ENCODE data around the gene PRSS53. TPM values are rescaled to one million over a fixed set of nuclear protein-coding genes. Genes with fewer than 3 reads are reported as not detected.

The PRSS53 gene
- total RNA-seq, 1 donor from 2014 or later, result 7.5 TPM

- Histone ChIP-seq H3K4me3 (no peak overlapping the region), H3K4me1 (no peaks in the 10 kb centered on the region), H3K9me3 (no peaks in the 10 kb centered on the region), H3K27ac (no peak overlapping the region), H3K36me3 (peaks cover 81 to 92% of the 10 kb centered on the region in 2 donors), H3K27me3 (no peaks in the 10 kb centered on the region)
- DNase-seq (ENCODE audit: low spot score in 2 of 2), result no peak
- intact Hi-C loops (cut with DNase I), result no loop called here
- TF ChIP-seq CTCF (IDR thresholded peaks at IDR 0.05), result no peak
Observed at GRCh38 chr16:31081428-31082351, 7.1 kb downstream of the PRSS53 start.

GRCh38 chr16:31080756-31081419 lies 7.9 kb downstream of the PRSS53 start:
- H3K27ac ChIP-seq, result no peak overlapping the region
- intact Hi-C loops (cut with DNase I), result no loop called here
- H3K9me3 ChIP-seq, result no peaks in the 10 kb centered on the region
- H3K4me3 ChIP-seq, result no peak overlapping the region
- no peak for DNase-seq (ENCODE audit: low spot score in 2 of 2)
- peaks cover 77 to 89% of the 10 kb centered on the region in 2 donors for H3K36me3 ChIP-seq
- no peaks in the 10 kb centered on the region for H3K27me3 ChIP-seq
- no peaks in the 10 kb centered on the region for H3K4me1 ChIP-seq
- TF ChIP-seq CTCF (IDR thresholded peaks at IDR 0.05), result no peak

GRCh38 chr16:31080035-31080629 lies 8.6 kb downstream of the PRSS53 start:
- Histone ChIP-seq H3K36me3 (peaks cover 71 to 83% of the 10 kb centered on the region in 2 donors), H3K4me3 (no peak overlapping the region), H3K9me3 (no peaks in the 10 kb centered on the region), H3K4me1 (peaks cover 0 to 4% of the 10 kb centered on the region in 2 donors), H3K27me3 (no peaks in the 10 kb centered on the region), H3K27ac (no peak overlapping the region)
- TF ChIP-seq CTCF (IDR thresholded peaks at IDR 0.05), result no peak
- no peak for DNase-seq (ENCODE audit: low spot score in 2 of 2)
- intact Hi-C loops (cut with DNase I), result no loop called here

- intact Hi-C loops (cut with DNase I), result loop anchor here (10.0 kb wide), 1 partner anchor 425 kb away; the partner anchor contains the start of genes FBRS and PRR14
- H3K27me3 ChIP-seq, result no peaks in the 10 kb centered on the region
- no peak for TF ChIP-seq CTCF (IDR thresholded peaks at IDR 0.05)
- H3K27ac ChIP-seq, result no peak overlapping the region
- no peaks in the 10 kb centered on the region for H3K9me3 ChIP-seq
- no peak for DNase-seq (ENCODE audit: low spot score in 2 of 2)
- H3K4me1 ChIP-seq, result peaks cover 0 to 9% of the 10 kb centered on the region in 2 donors
- H3K4me3 ChIP-seq, result no peak overlapping the region
- peaks cover 69 to 77% of the 10 kb centered on the region in 2 donors for H3K36me3 ChIP-seq
Observed at GRCh38 chr16:31079342-31079944, 9.3 kb downstream of the PRSS53 start.

- Histone ChIP-seq H3K36me3 (peaks cover 62 to 70% of the 10 kb centered on the region in 2 donors), H3K9me3 (no peaks in the 10 kb centered on the region)
- intact Hi-C loops (cut with DNase I), result loop anchor here (10.0 kb wide), 1 partner anchor 424 kb away; the partner anchor contains the start of genes FBRS and PRR14
Observed at GRCh38 chr16:31078597-31079341, 10.0 kb downstream of the PRSS53 start.

More at GRCh38 chr16:31078597-31079341, 10.0 kb downstream of the PRSS53 start:
- Histone ChIP-seq H3K27ac (no peak overlapping the region), H3K4me3 (no peak overlapping the region), H3K27me3 (no peaks in the 10 kb centered on the region), H3K4me1 (peaks cover 0 to 9% of the 10 kb centered on the region in 2 donors)
- no peak for DNase-seq (ENCODE audit: low spot score in 2 of 2)
- TF ChIP-seq CTCF (IDR thresholded peaks at IDR 0.05), result no peak

All from ascending aorta (tissue), 2 donors.